Adrenal gland (tissue), 5 donors: ENCODE results near the gene OR5K4.

Experiments
- CTCF ChIP-seq, 6 experiments: fragments of 450-650 bp in 4 of 6; fragments of 200-600 bp in 2 of 6; sonication (generic) in 1 of 6; IDR thresholded peaks; 1 replicate in 5 of 6; 2 replicates in 1 of 6; pipeline versions ENCODE4 v1.5.1 to v1.8.0; 2016 to 2021; ENCODE audit warnings: antibody characterized with exemption in 6 of 6, mild to moderate bottlenecking in 2 of 6, moderate library complexity in 1 of 6
- POLR2A ChIP-seq, 2 donors: fragments of 450-650 bp; IDR thresholded peaks; one replicate each; pipeline ENCODE4 v1.6.1; 2017; ENCODE audit warnings: antibody characterized with exemption in 2 of 2, mild to moderate bottlenecking in 2 of 2, moderate library complexity in 1 of 2
- donor health status: DM: no; HTN: no; CAD: no.

- TF ChIP-seq CTCF (IDR thresholded peaks at IDR 0.05) (no peak), POLR2A (IDR thresholded peaks at IDR 0.05) (no peak)
These were observed 31.6 kb upstream of the OR5K4 start for GRCh38 chr3:98322101-98322500.
